ENCODE measurements around the gene KRT40. TPM values are rescaled to one million over a fixed set of nuclear protein-coding genes. Genes with fewer than 3 reads are reported as not detected.

KRT40 gene
- polyA plus RNA-seq, 6 donors from 2014 or later: not detected

DNA sequence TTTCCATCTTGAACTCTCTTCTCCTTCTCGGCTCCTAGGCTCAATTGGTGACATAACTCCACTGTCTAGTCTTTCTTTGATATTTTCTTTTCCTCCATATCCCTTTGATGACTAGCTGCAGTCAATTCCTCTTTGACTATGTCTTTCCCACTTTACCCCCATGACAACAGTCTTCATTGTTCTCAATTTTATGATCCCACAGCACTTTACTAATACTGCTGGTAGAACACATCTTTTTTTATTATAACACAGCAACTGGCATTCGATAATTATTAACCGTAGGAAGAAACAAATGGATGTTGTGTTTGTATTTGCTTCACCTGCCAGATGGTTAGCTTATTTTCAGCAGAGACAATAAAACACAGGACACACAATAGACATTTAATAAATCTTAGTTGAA, 8.5 kb upstream of the KRT40 start:
- Mint-ChIP-seq H3K27ac (no peak overlapping the region), H3K9me3 (peaks cover 0 to 5% (median 0%) of the 10 kb centered on the region in 7 donors), H3K36me3 (no peaks in the 10 kb centered on the region), H3K4me3 (no peak overlapping the region), H3K27me3 (peaks cover 36 to 42% (median 41%) of the 10 kb centered on the region in 3 donors), H3K4me1 (peaks cover 2 to 3% (median 3%) of the 10 kb centered on the region in 3 donors)
- DNase-seq (no peak), ATAC-seq (ENCODE audit: low read depth in 2 of 2) (no peak)

DNA sequence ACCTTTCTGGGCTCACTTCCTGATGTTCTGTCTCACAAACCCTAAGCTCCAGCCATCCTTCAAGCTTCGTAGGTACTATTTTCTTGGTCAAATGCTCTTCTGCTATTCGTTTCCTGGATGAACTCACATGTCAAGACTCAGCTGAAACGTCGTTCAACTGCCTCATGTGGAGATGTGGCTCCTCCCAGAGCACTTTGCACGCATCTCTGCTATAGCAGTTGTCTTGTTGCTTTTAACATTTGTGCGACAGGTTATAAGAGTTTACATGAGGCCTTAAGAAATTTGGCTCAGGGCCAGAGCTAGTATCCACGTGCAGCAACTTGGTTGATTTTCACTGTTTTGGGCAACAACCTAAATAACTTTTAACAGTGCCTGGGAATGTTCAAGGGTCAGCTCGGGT, 2.8 kb upstream of the KRT40 start:
- DNase-seq: no peak
- no peak overlapping the region for H3K4me3 Mint-ChIP-seq
- H3K27ac Mint-ChIP-seq: no peak overlapping the region
- no peaks in the 10 kb centered on the region for H3K36me3 Mint-ChIP-seq
- H3K4me1 Mint-ChIP-seq: peaks cover 5 to 11% (median 7%) of the 10 kb centered on the region in 3 donors
- peaks cover 19 to 33% (median 24%) of the 10 kb centered on the region in 3 donors for H3K27me3 Mint-ChIP-seq
- no peak for ATAC-seq (ENCODE audit: low read depth in 2 of 2)
- peaks cover 0 to 5% (median 0%) of the 10 kb centered on the region in 7 donors for H3K9me3 Mint-ChIP-seq

GRCh38 chr17:40981115-40981514, 3.0 kb downstream of the KRT40 start:
- Mint-ChIP-seq H3K27me3 (peaks cover 21 to 38% (median 34%) of the 10 kb centered on the region in 3 donors), H3K36me3 (no peaks in the 10 kb centered on the region), H3K27ac (no peak overlapping the region), H3K4me3 (no peak overlapping the region), H3K9me3 (no peaks in the 10 kb centered on the region), H3K4me1 (no peaks in the 10 kb centered on the region)
- no peak for ATAC-seq (ENCODE audit: low read depth in 2 of 2)
- no peak for DNase-seq

- no peak for DNase-seq
- Mint-ChIP-seq H3K9me3 (no peaks in the 10 kb centered on the region), H3K27ac (no peak overlapping the region), H3K4me3 (no peak overlapping the region), H3K4me1 (no peaks in the 10 kb centered on the region), H3K36me3 (no peaks in the 10 kb centered on the region), H3K27me3 (peaks cover 24 to 39% (median 29%) of the 10 kb centered on the region in 3 donors)
- ATAC-seq (ENCODE audit: low read depth in 2 of 2): no peak
These were observed 3.5 kb downstream of the KRT40 start for GRCh38 chr17:40980596-40980995.

GRCh38 chr17:40980117-40980516, 4.0 kb downstream of the KRT40 start:
- no peaks in the 10 kb centered on the region for H3K4me1 Mint-ChIP-seq

DNA sequence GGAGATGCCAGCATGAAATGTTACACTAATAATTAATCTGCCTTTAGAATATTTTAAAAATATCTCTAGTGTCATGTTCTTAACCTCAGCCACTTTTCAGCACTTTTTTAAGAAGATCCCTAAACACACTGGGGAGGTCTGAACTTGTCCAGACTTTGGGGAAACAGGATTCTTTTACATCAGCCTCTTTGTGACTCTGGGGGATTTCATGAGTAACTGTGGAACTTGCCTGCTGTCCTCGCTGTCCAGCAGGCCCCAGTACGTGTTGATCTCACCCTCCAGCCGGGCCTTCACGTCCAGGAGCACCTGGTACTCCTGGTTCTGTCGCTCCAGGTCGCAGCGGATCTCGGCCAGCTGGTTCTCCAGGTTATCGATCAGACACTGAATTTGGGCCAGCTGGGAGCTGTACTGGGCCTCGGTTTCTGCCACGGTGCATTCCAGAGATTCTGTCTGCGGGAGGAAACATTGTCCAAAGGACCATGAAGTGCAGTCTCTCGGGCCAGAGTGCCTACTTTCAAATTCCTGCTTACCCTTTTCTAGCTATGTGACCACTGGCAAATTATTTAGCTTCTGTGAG, 5.5 kb downstream of the KRT40 start:
- Mint-ChIP-seq H3K27me3 (peaks cover 32 to 37% (median 33%) of the 10 kb centered on the region in 3 donors), H3K9me3 (no peaks in the 10 kb centered on the region), H3K27ac (no peak overlapping the region), H3K4me1 (no peaks in the 10 kb centered on the region), H3K4me3 (no peak overlapping the region), H3K36me3 (no peaks in the 10 kb centered on the region)
- no peak for ATAC-seq (ENCODE audit: low read depth in 2 of 2)
- no peak for DNase-seq

More at GRCh38 chr17:40980117-40980516, 4.0 kb downstream of the KRT40 start:
- H3K27ac Mint-ChIP-seq: no peak overlapping the region
- no peaks in the 10 kb centered on the region for H3K36me3 Mint-ChIP-seq
- H3K4me3 Mint-ChIP-seq: no peak overlapping the region
- no peaks in the 10 kb centered on the region for H3K9me3 Mint-ChIP-seq
- DNase-seq: no peak
- peaks cover 28 to 39% (median 33%) of the 10 kb centered on the region in 3 donors for H3K27me3 Mint-ChIP-seq
- ATAC-seq (ENCODE audit: low read depth in 2 of 2): no peak

- ATAC-seq (ENCODE audit: low read depth in 2 of 2) (no peak), DNase-seq (no peak)
- Mint-ChIP-seq H3K4me1 (no peaks in the 10 kb centered on the region), H3K27me3 (peaks cover 25 to 34% (median 31%) of the 10 kb centered on the region in 3 donors), H3K27ac (no peak overlapping the region), H3K4me3 (no peak overlapping the region), H3K9me3 (no peaks in the 10 kb centered on the region), H3K36me3 (no peaks in the 10 kb centered on the region)
These were observed 8.6 kb downstream of the KRT40 start for GRCh38 chr17:40975516-40975915.

- no peak overlapping the region for H3K4me3 Mint-ChIP-seq
- ATAC-seq (ENCODE audit: low read depth in 2 of 2): no peak
- H3K4me1 Mint-ChIP-seq: no peaks in the 10 kb centered on the region
- no peak for DNase-seq
- no peaks in the 10 kb centered on the region for H3K9me3 Mint-ChIP-seq
- H3K27me3 Mint-ChIP-seq: peaks cover 20 to 31% (median 25%) of the 10 kb centered on the region in 3 donors
- H3K36me3 Mint-ChIP-seq: no peaks in the 10 kb centered on the region
- no peak overlapping the region for H3K27ac Mint-ChIP-seq
These were observed 9.8 kb downstream of the KRT40 start for GRCh38 chr17:40974366-40974765.

- Mint-ChIP-seq H3K4me3 (no peak overlapping the region), H3K27me3 (peaks cover 0 to 34% (median 14%) of the 10 kb centered on the region in 3 donors), H3K36me3 (no peaks in the 10 kb centered on the region), H3K9me3 (peaks cover 0 to 7% (median 2%) of the 10 kb centered on the region in 7 donors), H3K4me1 (peaks cover 0 to 3% (median 0%) of the 10 kb centered on the region in 3 donors), H3K27ac (no peak overlapping the region)
- ATAC-seq (ENCODE audit: low read depth in 2 of 2): no peak
- no peak for DNase-seq
These were observed 16.5 kb downstream of the KRT40 start for GRCh38 chr17:40967582-40967981.

GRCh38 chr17:40966848-40967247, 17.3 kb downstream of the KRT40 start, which contains the start of gene KRT39:
Gene KRT39 (minus strand): TSS chr17:40966948. CDS start chr17:40966856, 92 bp downstream.
- Mint-ChIP-seq H3K9me3 (peaks cover 0 to 7% (median 2%) of the 10 kb centered on the region in 7 donors), H3K36me3 (no peaks in the 10 kb centered on the region), H3K4me1 (peaks cover 0 to 6% (median 1%) of the 10 kb centered on the region in 3 donors), H3K4me3 (no peak within 1 kb of the TSS), H3K27me3 (peaks cover 0 to 30% (median 10%) of the 10 kb centered on the region in 3 donors), H3K27ac (no peak within 1 kb of the TSS)
- ATAC-seq (ENCODE audit: low read depth in 2 of 2): no peak
- no peak for DNase-seq

DNA sequence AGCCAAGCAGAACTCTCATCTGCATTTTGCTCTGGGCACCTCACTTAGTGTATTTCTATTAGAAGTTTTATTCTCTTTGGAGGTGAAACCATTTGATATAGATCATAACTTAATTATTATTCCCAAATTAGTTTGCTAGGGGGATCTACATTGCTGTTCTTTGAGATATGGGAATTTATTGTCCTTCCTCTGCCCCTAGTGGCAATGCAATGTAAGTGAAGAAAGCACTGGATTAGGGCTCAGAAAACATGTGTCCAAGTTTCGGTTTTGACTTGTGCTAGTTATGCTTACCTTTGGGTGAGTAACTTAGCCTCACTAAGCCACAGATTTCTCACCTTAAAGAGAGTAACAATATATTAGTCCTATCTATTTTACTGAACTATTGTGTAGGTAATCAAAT, 20.3 kb downstream of the KRT40 start:
- peaks cover 0 to 7% (median 2%) of the 10 kb centered on the region in 7 donors for H3K9me3 Mint-ChIP-seq
- H3K4me3 Mint-ChIP-seq: no peak overlapping the region
- H3K36me3 Mint-ChIP-seq: no peaks in the 10 kb centered on the region
- peaks cover 4 to 9% (median 5%) of the 10 kb centered on the region in 3 donors for H3K4me1 Mint-ChIP-seq
- ATAC-seq (ENCODE audit: low read depth in 2 of 2) (no peak), DNase-seq (no peak)
- H3K27me3 Mint-ChIP-seq: peaks cover 11 to 36% (median 13%) of the 10 kb centered on the region in 3 donors
- no peak overlapping the region for H3K27ac Mint-ChIP-seq

GRCh38 chr17:40962059-40962561, 22.0 kb downstream of the KRT40 start:
- H3K4me1 Mint-ChIP-seq: peaks cover 4 to 9% (median 5%) of the 10 kb centered on the region in 3 donors
- no peaks in the 10 kb centered on the region for H3K36me3 Mint-ChIP-seq
- peaks cover 16 to 34% (median 21%) of the 10 kb centered on the region in 3 donors for H3K27me3 Mint-ChIP-seq
- H3K4me3 Mint-ChIP-seq: no peak overlapping the region
- ATAC-seq (ENCODE audit: low read depth in 2 of 2) (no peak), DNase-seq (no peak)
- peaks cover 0 to 4% (median 0%) of the 10 kb centered on the region in 7 donors for H3K9me3 Mint-ChIP-seq
- H3K27ac Mint-ChIP-seq: peak overlapping the region in 1 of 6 donors; percentile 49

DNA sequence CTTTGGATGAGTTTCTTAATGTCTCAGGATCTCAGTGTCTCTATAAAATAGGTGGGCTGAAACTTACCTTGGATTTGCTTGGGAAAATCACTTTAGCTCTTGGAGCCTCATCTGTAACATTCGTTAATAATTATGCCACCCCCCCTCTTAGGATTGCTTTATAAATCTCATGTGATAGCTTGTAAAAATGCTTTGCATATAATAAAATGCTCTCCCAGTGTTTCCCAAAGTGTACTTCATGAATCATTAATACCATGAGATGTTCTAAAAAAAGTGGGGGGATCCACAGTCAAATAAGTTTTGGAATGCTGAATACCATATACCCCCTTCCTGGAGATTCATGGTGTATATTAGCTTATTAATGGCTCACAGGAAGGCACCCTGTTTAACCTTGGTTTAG, 22.5 kb downstream of the KRT40 start:
- Mint-ChIP-seq H3K9me3 (peaks cover 0 to 4% (median 0%) of the 10 kb centered on the region in 7 donors), H3K4me1 (peaks cover 4 to 9% (median 5%) of the 10 kb centered on the region in 3 donors), H3K27me3 (peaks cover 17 to 34% (median 18%) of the 10 kb centered on the region in 3 donors), H3K4me3 (no peak overlapping the region), H3K27ac (peak overlapping the region in 1 of 6 donors; percentile 52), H3K36me3 (no peaks in the 10 kb centered on the region)
- ATAC-seq (ENCODE audit: low read depth in 2 of 2) (no peak), DNase-seq (no peak)

GRCh38 chr17:40960144-40960543, 24.0 kb downstream of the KRT40 start:
- Mint-ChIP-seq H3K4me1 (peaks cover 4 to 9% (median 5%) of the 10 kb centered on the region in 3 donors), H3K4me3 (no peak overlapping the region), H3K27ac (peak overlapping the region in 1 of 6 donors; percentile 24), H3K36me3 (no peaks in the 10 kb centered on the region), H3K27me3 (peaks cover 14 to 33% (median 31%) of the 10 kb centered on the region in 3 donors), H3K9me3 (peaks cover 0 to 4% (median 0%) of the 10 kb centered on the region in 7 donors)
- DNase-seq: no peak
- ATAC-seq (ENCODE audit: low read depth in 2 of 2): no peak

Measured in naive B cell (primary cell).